NCI-H2029 treated with DMSO at 0.1 percent for 48 hours (cell line): ENCODE results near the gene TEX13B.
"Not testable (repeated sequence)": the region's sequence is repeated elsewhere in the genome, so short reads cannot be mapped to it uniquely, and the experiment has no call there.

ENCODE experiments used
- DNase-seq: peaks from one replicate; lab custom pipeline; 2025; lab: John Stamatoyannopoulos, UW

TEX13B gene, protein sequence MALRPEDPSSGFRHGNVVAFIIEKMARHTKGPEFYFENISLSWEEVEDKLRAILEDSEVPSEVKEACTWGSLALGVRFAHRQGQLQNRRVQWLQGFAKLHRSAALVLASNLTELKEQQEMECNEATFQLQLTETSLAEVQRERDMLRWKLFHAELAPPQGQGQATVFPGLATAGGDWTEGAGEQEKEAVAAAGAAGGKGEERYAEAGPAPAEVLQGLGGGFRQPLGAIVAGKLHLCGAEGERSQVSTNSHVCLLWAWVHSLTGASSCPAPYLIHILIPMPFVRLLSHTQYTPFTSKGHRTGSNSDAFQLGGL

DNA sequence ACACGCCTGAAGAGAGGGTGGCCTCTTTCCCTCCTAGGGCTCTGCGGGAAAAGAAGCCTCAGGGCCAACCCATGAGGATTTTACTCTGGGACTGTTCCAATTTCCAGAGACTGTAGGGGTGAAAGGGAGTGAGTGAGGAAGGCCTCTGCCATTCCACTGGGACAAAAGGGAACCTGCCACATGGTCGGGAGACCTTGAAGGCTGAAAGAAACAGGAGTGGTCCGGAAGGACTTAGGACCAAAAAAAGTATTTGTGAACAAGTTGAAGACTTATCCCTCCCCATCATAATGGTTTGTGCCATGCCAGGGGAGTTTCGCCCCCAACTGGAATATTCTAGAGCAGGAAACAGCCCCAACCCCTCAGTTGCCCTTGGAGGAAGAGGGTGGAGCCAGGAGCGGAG, at the start of gene TEX13B:
Gene TEX13B, minus strand, starts transcription at position 15 of the 400 bp plus-strand sequence. CDS start 243 bp downstream, outside the sequence.
- no peak for DNase-seq

DNA sequence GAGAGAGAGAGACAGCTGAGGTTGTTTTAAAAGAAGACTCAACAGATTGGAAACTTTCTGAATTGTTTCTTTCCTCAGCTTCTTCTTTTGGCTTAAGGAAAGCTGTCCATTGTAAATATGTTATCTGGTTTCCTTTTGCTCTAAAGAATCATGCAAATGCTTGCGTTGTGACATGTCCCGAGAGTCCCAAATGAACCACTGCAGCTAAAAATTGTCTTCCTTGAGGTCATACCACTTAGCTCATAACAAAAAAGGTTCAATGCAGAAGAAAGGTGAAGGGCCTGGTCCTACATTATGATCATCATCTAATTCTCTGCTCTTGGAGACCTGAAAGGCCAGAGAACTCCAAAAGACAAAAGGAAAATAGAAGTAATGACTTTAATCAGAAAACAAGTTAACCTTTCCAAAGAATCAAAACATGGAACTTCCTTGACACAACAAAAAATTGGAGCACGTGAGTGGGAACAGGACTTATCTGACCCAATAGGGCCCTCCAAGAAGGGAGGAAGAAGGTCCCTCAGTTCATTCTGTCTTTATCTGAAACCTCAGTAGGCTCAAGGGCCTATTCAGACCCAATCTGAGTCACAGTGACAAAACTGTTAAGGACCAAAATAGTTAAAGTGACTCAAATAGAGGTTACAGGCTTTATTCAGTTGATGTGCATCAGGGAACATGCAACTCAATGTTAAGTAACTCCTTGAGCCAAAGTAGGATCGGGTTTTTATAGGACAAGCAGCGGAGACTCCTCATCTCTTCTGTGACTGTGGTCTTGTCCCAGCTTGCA, 48.0 kb upstream of the TEX13B start:
- no peak for DNase-seq

DNA sequence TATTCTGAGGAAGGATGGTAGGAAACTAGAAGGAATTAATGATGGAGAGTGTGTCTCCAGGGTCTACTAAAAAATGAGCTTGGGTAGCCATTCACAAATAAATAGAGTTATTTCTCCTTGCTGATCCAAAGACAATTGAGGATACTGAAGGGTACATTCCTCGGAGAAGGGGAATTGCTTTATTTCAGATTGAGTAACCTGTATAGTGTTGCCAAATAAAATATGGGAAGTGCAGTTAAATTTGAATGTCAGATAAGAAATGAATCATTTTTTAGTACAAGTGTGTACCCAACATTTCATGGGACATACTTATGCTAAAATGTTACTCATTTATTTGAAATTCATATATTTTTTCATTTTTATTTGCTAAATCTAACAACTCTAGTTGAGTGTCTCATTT, 46.7 kb upstream of the TEX13B start:
- no peak for DNase-seq

DNA sequence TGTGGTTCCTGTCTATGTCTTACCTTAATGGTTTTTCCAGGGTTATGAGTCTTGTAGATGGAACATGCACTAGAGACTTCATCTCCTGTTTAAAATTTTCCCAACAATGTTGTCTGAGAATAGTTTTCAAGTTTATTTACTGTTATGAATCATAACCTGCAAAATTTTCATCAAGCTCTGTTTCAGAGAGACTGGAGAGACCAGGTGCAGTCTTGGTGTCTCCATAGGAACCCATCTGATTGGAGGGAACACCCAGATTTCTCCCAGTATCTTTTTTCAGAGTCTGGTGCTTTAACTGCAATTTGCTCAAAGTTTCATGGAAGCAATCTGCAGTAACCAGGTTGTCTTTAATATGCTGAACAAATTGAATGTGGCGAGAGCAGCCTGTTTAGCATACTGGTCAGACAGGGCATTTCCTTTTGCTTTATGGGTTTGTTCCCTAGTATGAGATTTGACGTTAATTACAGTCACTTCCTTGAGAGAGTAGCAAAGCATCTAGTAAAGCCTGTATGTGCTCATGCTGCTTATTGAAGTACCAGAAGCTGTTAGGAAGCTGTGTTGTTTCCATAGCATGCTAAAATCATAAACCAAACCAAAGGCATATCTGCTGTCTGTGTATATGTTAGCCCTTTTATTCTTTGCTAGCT, 43.9 kb upstream of the TEX13B start:
- no peak for DNase-seq

DNA sequence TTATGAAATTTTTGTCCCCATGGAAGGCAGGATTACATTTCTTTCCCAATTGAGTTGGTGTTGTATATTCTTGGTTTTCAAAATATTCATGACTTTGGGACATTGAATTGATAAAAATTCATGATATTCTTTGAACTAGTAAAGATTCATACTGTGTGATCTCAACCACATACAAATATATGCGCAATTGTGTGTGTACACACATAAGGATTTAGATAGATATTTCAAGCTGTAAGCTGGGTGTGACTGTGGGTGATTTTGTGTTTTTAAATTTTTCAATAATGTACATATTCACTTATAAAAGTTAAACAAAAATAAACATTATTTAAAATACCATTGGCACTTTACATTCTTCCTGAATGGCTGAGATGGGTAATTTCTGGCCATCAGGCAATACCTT, 43.2 kb upstream of the TEX13B start:
- no peak for DNase-seq

DNA sequence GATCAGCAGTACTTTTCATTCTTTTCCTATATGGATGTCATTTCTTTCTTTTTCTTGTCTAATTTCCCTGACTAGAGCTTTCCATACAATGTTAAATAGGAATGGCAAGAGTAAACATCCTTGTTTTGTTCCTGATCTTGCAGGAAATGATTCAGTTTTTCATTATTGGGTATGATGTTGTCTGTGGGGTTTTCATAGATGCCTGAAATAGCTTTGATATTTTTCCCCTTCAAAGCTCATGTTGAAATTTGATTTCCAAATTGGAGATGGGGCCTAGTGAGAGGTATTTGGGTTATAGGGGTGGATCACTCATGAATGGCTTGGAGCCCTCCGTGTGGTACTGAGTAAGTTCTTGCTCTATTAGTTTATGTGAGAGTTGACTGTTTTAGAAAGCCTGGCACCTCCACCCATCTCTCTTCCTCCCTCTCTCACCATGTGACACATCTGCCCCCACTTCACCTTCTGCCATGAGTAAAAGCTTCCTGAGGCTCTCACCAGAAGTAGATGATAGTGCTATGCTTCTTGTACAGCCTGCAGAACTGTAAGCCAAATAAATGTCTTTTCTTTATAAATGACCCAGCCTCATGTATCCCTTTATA, 40.4 kb upstream of the TEX13B start:
- DNase-seq: no peak

DNA sequence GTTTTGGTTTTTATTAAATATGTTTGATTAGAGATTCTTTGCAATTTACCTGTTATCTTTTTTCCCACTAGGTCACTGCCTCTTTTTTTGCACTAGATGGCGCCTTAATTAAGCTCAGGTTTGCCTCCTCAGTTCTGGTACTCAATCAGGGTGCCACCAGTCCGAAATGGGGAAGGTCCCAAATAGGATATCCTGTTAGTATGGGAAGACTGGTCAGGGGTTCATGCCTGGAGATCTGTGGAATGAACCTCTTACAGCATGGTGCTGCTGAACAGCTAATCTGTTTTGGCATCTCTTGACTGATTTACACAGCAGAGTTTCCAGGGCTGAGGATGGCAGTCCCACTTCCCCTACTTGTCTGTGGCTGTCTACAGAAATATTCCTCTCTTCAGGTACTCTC, 38.5 kb upstream of the TEX13B start:
- DNase-seq: peak; percentile 7

DNA sequence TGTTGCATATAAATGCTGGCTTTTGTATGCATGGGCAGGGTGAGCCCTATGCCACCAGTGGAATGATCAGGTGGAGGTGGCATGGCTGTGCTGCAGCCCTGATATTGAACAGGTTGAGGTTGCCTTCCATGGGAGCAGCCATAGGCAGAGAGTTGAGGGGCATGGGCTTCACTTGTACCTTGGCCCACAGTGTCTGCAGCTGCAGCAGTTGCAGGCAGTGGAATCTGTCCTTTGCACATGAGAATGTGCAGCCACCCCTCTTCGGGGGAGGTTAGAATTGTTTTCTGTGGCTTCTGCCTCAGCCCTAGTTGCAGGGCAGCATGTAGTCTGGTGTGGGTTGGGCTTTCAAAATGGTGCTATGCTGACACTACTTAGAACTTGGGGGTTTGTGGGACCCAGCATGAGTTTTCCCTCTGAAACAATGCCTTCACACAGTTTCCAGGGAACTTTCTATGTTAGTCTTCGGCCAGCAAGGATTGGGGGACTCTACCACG, 37.3 kb upstream of the TEX13B start:
- no peak for DNase-seq

DNA sequence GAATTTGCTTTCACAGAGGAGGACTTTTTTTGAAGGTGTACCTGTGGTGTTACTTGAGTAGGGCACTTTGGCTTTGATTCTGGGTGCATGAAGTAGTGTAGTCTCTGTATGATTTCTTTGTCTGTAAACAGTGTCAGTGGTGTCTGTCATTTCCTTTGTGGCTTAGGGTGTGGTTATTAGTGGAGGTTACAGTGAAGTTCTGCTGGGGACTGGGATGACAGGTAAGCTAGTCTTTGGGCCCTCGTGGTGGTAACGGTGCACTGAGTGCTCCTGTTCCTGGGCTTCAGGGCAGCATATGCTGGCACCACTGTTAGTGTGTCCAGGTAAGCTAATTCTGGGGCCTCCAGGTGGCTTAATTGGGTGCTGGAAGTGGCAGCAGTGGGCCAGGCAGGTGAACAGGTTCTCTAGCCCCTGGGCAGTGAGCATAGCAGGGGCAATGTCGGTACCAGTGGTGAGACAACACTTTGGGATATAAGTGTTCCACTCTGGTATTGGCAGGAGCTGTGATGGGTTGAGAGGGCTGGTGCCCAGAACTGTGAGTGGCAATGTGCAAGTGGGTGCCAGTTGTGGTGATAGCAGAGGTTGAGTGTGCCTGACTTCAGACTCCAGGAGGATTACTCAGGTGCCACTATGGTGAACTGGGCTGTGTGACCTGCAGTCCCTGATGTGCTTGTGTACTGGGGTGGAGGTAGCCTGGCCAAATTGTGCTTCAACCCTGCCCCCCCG, 36.6 kb upstream of the TEX13B start:
- no peak for DNase-seq

DNA sequence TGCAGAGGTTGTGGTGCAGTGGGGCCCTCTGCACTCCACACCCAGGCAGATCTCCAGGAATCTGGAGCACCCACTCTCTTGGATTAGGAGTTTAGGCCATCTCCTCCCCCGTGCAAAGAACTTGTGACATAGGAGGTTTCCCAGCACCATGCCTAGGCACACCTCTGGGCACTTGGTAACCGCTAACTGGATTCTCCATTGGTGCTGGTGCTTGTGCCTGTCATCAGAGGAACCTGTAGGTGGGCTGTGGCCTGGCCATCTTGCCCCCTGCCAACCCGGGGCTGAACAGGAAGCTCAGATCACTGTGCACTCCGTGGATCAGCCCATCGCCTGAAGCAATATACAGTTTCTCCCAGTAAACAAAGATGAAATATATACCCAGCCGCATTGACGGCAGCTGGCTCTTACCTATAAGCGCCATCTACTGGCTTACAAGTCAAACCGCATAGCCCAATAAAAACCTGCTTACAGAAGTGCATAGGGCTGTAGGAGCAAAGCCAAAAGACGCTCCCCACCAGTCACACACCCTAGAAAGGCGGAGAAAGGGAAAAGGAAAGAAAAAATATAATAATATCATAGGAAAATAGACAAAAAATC, 19.1 kb upstream of the TEX13B start:
- peak; percentile 40 for DNase-seq

DNA sequence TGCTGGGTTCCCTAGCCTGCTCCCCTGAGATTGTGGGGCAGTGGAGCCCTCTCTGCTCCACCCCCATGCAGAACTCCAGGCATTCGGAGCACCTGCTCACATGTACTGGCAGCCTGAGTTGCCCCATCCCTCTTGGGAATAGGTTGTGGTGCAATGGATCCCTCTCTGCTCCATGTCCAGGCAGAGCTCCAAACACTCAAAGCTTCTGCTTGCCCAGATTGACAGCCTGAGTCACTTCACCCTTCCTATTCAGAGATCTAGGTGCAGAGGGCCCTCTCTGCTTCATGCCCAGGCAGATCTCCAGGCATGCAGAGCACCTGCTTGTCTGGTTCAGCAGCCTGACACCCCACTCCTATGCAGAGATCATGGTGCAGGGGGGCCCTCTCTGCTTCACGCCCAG, 18.6 kb upstream of the TEX13B start:
- DNase-seq: no peak

DNA sequence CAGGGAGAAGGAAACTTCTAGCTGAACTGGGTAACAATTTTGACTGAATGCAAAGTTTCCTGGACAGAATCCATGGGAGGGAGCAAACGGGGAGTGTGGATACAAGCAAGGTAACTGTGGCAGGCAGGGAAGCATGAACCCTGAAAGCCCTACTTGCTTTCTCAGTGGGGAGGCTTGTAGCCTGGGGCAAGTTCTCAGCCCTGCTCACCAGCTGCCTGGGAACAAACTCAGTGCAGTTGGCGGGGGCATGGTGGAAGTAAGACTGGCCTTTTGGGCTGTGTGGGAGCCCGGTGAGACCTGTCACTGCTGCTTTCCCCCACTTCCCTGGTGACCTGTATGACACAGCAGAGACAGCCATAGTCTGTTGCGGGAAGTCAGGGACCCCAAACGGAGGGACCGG, 14.0 kb upstream of the TEX13B start:
- no peak for DNase-seq

DNA sequence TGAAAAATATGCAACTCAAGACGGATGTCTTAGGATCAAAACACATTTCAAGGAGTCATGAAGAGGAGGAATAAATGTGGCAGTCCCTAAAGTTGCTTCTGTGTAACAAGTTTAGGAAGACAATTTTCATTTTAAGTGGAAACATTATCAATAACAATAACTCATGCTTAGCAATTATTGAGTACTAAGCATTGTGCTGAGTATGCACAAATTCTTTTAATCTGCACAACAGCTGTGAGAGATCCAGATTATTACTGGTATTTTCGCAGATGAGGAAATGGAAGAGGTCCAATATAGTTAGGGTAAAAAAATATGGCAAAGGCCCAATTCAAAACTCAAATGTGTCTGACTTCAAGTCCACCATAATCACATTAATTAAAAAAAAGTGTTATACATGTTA, 2.9 kb upstream of the TEX13B start:
- DNase-seq: no peak

DNA sequence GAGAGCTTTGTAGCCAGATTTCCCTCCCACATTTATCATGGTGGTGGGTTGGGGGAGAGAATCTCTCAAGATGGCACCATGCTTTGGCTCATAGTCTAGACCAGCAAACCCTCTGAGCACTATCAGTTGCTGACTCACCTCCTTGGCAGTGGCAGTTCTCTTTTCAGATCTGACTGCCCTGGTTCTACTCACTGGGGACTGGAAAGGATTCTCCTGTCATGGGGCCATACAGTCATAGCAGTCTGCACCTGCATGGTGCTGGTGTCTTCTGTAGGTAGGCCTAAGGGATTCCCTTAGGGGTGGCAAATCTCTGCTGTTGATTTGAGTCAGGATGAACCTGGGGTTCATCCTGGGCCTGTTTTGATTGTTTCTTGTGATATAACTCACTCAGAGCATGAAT, 2.6 kb downstream of the TEX13B start:
- no peak for DNase-seq

DNA sequence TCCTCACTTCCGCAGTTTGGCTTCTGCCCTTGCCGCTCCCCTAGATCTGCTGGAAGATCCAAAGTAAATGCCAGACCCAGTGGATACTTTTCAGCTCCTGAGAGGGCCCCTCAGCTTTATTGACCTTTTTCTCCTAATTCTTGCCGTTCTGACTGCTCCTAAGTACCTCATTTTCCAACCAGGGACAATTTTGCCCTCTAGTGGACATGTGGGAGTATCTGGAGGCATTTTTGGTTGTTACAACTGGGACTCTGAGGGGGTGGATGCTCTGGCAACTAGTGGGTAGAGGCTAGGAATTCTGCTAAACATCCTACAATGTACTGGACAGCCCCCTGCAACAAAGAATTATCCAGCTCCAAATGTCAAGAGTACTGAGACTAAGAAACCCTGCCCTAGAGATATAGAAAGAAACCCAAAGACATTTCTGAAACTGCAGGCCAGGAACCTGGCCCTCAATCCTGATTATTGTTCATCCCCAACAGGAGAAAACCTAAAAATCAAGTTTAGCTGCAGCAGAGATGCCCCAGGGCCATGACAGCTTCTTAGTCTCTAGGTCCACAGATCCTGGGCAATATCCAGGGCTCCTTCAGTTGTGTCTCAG, 3.4 kb downstream of the TEX13B start:
- no peak for DNase-seq

DNA sequence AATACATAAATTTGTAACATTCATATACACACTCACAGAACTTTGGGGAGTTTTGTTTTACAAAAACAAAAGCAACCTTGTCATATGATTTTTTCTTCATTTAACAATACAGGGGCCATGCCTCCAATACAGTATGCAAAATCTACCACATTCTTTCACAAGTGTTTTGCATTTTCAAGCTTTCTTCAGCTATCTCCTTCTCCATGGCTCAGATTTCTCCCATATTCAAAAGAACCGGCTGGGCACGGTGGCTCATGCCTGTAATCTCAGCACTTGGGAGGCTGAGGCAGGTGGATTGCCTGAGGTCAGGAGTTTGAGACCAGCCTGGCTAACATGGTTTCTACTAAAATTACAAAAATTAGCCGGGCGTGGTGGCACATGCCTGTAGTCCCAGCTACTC, 4.1 kb downstream of the TEX13B start:
- no peak for DNase-seq

DNA sequence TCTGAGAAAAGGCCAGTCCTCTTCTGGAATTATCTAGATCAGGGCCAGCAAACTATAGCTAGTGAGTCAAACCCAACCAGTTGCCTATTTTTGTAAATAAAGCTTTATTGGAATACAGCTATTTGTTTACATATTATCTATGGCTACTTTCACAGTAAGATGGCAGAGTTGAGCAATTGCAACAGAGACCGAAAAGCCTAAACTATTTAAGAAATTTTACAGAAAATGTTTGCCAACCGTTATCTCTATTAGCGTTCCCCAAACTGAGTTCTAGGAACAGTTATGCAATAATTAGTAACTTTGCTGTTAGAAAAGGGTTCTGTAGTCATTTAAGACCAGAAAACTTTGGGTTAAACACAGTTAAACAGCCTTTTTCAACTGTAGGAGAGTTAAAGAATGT, 10.5 kb downstream of the TEX13B start:
- DNase-seq: no peak

DNA sequence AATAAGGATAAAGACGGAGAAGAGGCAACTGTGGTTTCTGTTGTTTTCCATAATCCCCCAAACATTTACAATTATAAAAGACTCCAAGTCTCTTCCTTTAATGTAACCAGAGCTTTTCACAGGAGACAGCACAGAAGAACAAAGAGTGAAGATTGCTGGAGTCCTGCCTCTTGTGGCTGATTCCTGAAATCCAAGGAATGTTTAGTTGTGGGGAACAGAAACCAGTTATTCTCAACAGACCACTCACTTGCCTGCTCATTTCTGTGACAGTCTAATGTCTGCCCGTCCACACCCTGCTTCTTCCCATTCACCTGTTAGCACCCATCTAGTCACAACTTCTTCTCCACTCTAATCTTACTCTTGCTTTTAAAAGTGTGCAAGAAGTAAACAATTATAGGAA, 12.1 kb downstream of the TEX13B start:
- DNase-seq: no peak

DNA sequence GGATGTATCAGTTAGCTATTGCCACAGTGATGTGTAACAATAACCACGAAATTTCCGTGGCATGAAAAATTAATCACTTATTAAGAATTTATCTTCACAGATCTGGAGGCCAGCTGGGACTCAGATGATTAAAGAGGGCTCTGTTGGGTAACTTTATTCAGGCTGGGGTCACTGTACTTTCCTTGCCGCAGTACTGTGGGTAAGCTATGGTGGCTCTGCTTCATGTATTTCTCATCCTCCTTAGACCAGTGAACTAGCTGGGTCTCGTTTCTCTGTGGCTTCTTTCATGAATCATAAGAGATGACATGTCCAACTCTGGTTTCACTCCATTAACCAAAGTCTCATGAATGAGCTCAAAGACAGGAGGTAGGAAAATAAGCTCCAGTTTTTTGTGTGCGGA, 13.5 kb downstream of the TEX13B start:
- DNase-seq: no peak

DNA sequence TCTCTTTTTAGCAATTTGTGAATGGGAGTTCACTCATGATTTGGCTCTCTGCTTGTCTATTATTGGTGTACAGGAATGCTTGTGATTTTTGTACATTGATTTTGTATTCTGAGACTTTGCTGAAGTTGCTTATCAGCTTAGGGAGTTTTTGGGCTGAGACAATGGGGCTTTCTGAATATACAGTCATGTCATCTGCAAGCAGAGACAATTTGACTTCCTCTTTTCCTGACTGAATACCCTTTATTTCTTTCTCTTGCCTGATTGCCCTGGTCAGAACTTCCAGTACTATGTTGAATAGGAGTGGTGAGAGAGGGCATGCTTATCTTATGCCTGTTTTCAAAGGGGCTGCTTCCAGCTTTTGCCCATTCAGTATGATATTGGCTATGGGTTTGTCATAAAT, 26.8 kb downstream of the TEX13B start:
- not testable (repeated sequence) for DNase-seq

DNA sequence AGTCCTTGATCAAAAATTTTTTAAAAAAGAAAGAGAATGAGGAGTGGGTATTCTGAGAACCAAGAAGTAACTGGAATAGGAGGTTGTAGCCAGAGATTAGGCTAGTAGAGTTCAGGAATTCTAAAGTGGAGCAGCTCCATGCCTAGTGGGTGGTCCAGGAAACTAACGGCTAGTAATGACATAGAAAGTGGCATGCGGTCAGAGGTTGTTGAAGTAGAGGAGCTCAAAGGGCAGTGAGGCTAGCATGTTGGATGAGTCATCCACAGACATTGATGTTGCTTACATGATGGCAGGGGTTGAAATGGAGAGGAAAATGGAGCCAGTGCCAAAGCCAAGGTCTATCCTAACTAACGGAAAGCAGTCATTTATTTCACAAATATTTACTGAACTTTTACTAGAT, 42.1 kb downstream of the TEX13B start:
- DNase-seq: no peak
